Muscle of back (tissue), 10 donors: Measurements from ENCODE around the gene FAM13A. TPM values are rescaled to one million over a fixed set of nuclear protein-coding genes. Genes with fewer than 3 reads are reported as not detected.

Source experiments
- polyA plus RNA-seq, 10 donors: library from polyadenylated mRNA; unstranded; fragments of 120-200 nt; gene quantifications; one replicate each; pipeline ENCODE4 v1.2.1, GENCODE V29; 2013; ENCODE audit not compliant: insufficient read length in 10 of 10

The FAM13A gene
- polyA plus RNA-seq, 10 donors: 22.5 to 41.7 (median 31.6) TPM

Other genes with a start within 250 kb of the FAM13A start
- gene TIGD2, start 54.3 kb upstream of the FAM13A start, polyA plus RNA-seq: 1 to 10 TPM; 4.8 to 7.0 (median 5.7) TPM